Kidney (tissue), 14 donors: ENCODE data around the gene PIP5K1B. TPM values are rescaled to one million over a fixed set of nuclear protein-coding genes. Genes with fewer than 3 reads are reported as not detected.

Source experiments
- DNase-seq, 5 donors: peaks; one replicate each; pipeline ENCODE4 v3.0.0-alpha.2; 2013 to 2020
- FAIRE-seq: peaks from 2 replicates; lab custom pipeline; 2012; peaks lifted over from hg19 to GRCh38; lab: Jason Lieb, UNC
- H3K27ac ChIP-seq, 2 donors: one replicate each; pipeline ENCODE4 v1.7.0; 2013; ENCODE audit warnings: low read depth in 2 of 2, low read length in 2 of 2, inconsistent platforms in 1 of 2
- H3K27me3 ChIP-seq: one replicate; pipeline ENCODE4 v1.7.1; 2013; ENCODE audit warnings: low read length, inconsistent platforms; ENCODE audit not compliant: control insufficient read depth, insufficient read depth
- H3K36me3 ChIP-seq, 3 donors: one replicate each; pipeline versions ENCODE4 v1.7.0 to v1.7.1; 2013; ENCODE audit warnings: low read length in 3 of 3, control low read depth in 1 of 3, inconsistent platforms in 1 of 3; ENCODE audit not compliant: insufficient read depth in 3 of 3, control insufficient read depth in 2 of 3
- H3K4me1 ChIP-seq, 3 donors: one replicate each; pipeline versions ENCODE4 v1.7.0 to v1.7.1; 2013; ENCODE audit warnings: low read length in 3 of 3, inconsistent platforms in 1 of 3, low read depth in 1 of 3; ENCODE audit not compliant: control insufficient read depth in 2 of 3, insufficient read depth in 2 of 3
- H3K4me3 ChIP-seq, 3 donors: one replicate each; pipeline versions ENCODE4 v1.7.0 to v1.8.1; 2013; ENCODE audit warnings: low read length in 3 of 3, control low read depth in 1 of 3, inconsistent platforms in 1 of 3
- H3K9ac ChIP-seq, 3 donors: one replicate each; pipeline versions ENCODE4 v1.7.0 to v1.7.1; 2013; ENCODE audit warnings: low read length in 3 of 3, control low read depth in 1 of 3, inconsistent platforms in 1 of 3
- H3K9me3 ChIP-seq, 3 donors: one replicate each; pipeline versions ENCODE4 v1.7.0 to v1.7.1; 2013; ENCODE audit warnings: low read length in 3 of 3, control low read depth in 1 of 3, inconsistent platforms in 1 of 3; ENCODE audit not compliant: control insufficient read depth in 2 of 3, insufficient read depth in 1 of 3
- intact Hi-C: fragments of 100-400 bp; cut with DNase I; formaldehyde crosslinking; loops from one replicate; pipeline ENCODE4 v1.11.1; 2022
- polyA plus RNA-seq: library from polyadenylated mRNA; stranded (reverse); fragments of 350-450 nt; fragmentation: Illumina TruSeq; extraction: RNeasy Lipid Tissue Mini Kit (QIAGEN cat#74804); gene quantifications from one replicate; pipeline ENCODE4 v1.2.3, GENCODE V29; 2014; ENCODE audit warnings: low read depth, low replicate concordance; ENCODE audit not compliant: insufficient read depth
- total RNA-seq: library from RNA; stranded (reverse); fragmentation: NEBNext Ultra II Directional; extraction: Animal tissue kit (Norgen Biotek cat#: 25700); gene quantifications from one replicate; pipeline ENCODE4 v1.2.1, GENCODE V29; 2021
- TF ChIP-seq, protein P1 (sequence below): IDR thresholded peaks from 3 replicates; pipeline ENCODE4 v1.5.1; 2012; ENCODE audit warnings: mild to moderate bottlenecking, moderate library complexity, borderline replicate concordance; ENCODE audit not compliant: insufficient read depth; ENCODE audit errors: extremely low read depth
- donor health status: control.
- donor health status: control.
- donor health status: control.
- donor health status: control.
- donor health status: control.
- donor health status: DM: yes; HTN: yes; CAD: no.
- donor health status: Normal renal cell carcinoma (clear cell type).

Gene PIP5K1B
- total and polyA plus RNA-seq, 2 donors from 2014 or later = 9.4 to 10.1 TPM

- TF ChIP-seq, protein P1, sequence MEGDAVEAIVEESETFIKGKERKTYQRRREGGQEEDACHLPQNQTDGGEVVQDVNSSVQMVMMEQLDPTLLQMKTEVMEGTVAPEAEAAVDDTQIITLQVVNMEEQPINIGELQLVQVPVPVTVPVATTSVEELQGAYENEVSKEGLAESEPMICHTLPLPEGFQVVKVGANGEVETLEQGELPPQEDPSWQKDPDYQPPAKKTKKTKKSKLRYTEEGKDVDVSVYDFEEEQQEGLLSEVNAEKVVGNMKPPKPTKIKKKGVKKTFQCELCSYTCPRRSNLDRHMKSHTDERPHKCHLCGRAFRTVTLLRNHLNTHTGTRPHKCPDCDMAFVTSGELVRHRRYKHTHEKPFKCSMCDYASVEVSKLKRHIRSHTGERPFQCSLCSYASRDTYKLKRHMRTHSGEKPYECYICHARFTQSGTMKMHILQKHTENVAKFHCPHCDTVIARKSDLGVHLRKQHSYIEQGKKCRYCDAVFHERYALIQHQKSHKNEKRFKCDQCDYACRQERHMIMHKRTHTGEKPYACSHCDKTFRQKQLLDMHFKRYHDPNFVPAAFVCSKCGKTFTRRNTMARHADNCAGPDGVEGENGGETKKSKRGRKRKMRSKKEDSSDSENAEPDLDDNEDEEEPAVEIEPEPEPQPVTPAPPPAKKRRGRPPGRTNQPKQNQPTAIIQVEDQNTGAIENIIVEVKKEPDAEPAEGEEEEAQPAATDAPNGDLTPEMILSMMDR = no peak
- DNase-seq (no peak), FAIRE-seq (no peak)
- peak overlapping the region in 1 of 2 donors; percentile 37 for H3K27ac ChIP-seq
- intact Hi-C loops = no loop called here
- no peak overlapping the region for H3K4me3 ChIP-seq
- H3K9ac ChIP-seq = no peak overlapping the region
- H3K36me3 ChIP-seq = no peaks in the 10 kb centered on the region
- H3K4me1 ChIP-seq = peaks cover 0 to 4% (median 3%) of the 10 kb centered on the region in 3 donors
- H3K27me3 ChIP-seq = no peaks in the 10 kb centered on the region
- no peaks in the 10 kb centered on the region for H3K9me3 ChIP-seq
Observed at GRCh38 chr9:68934329-68934644, 229.2 kb downstream of the PIP5K1B start.

GRCh38 chr9:68940573-68940972 lies 235.5 kb downstream of the PIP5K1B start:
- no peak for DNase-seq
- FAIRE-seq = no peak
- Histone ChIP-seq H3K36me3 (no peaks in the 10 kb centered on the region), H3K4me3 (no peak overlapping the region), H3K27ac (no peak overlapping the region), H3K9ac (no peak overlapping the region), H3K4me1 (no peaks in the 10 kb centered on the region), H3K9me3 (no peaks in the 10 kb centered on the region), H3K27me3 (no peaks in the 10 kb centered on the region)
- TF ChIP-seq, protein P1 = no peak
- intact Hi-C loops = no loop called here

- no peaks in the 10 kb centered on the region for H3K36me3 ChIP-seq
- H3K4me3 ChIP-seq = no peak overlapping the region
- no peak overlapping the region for H3K9ac ChIP-seq
- no peaks in the 10 kb centered on the region for H3K27me3 ChIP-seq
- FAIRE-seq (no peak), DNase-seq (no peak)
- intact Hi-C loops = no loop called here
- no peak overlapping the region for H3K27ac ChIP-seq
- H3K9me3 ChIP-seq = no peaks in the 10 kb centered on the region
- H3K4me1 ChIP-seq = no peaks in the 10 kb centered on the region
- TF ChIP-seq, protein P1 = no peak
Observed at GRCh38 chr9:68941780-68942459, 236.9 kb downstream of the PIP5K1B start.

DNA sequence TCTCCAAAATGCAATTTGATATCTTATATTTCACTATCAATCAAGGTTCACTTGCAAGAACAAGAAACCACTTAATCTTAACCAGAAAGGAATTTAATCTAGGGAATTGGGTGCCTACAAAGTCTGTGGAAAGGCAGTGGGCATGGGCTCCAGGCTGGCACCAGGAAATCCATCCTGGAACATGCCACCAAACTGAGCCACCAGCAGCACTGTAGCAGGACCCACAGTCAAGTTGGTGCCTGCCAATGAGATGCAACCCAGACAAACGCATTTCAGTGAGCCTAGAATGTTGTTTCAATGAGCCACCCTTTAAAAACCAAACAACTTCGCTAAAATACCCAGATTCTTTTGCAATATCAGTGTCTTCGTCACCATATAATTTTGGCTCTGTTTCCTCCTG lies 237.8 kb downstream of the PIP5K1B start:
- Histone ChIP-seq H3K9me3 (no peaks in the 10 kb centered on the region), H3K9ac (no peak overlapping the region), H3K4me1 (no peaks in the 10 kb centered on the region), H3K4me3 (no peak overlapping the region), H3K27me3 (no peaks in the 10 kb centered on the region), H3K27ac (no peak overlapping the region), H3K36me3 (no peaks in the 10 kb centered on the region)
- TF ChIP-seq, protein P1 = no peak
- intact Hi-C loops = no loop called here
- DNase-seq = no peak
- no peak for FAIRE-seq
